Measurements from ENCODE around the gene ZMYND19. TPM values are rescaled to one million over a fixed set of nuclear protein-coding genes. Genes with fewer than 3 reads are reported as not detected.
A peak's percentile ranks its signal among the peaks of the same experiment; 100 is the strongest.

ZMYND19 gene
- total RNA-seq, 1 experiment from 2014 or later, result 79.2 TPM

DNA sequence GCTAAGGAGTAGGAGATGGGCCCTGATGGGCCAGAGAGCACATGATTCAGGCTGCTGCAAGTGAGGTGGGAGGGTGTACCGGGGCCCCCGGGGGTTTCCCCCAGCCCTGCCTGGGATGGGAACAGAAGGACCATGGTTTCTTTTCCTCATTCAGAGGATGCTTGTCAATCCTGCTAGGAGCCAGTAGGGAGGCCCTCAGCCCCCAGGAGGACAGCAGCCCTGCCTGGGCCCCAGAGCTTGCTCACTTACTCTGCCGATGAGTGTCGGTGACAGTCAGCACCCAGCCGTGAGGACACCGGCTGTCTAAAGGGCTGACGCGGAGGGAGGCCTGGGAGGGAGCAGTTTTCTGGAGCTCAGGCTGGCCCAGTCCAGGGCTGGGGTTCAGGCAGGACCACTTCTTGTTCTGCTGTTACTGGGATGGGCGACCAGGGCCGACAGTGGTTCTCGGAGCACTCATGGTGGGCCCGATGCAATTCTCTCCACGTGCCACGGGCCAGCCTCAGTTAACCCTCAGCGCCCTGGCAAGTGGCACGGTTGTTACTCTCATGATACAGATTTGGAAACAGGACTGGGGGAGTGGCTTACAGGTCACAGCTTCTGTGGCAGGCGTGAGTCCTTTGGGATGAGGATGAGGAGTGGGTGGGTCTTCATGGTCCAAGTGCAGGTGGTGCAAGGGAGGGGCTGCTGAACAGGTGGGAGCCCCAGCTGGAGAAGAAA lies 17.0 kb upstream of the ZMYND19 start:
- no CpG with 5 or more reads among the region's 17 CpGs for WGBS (ENCODE audit: extremely low coverage, insufficient read length, low lambda C conversion rate)
- no peak for DNase-seq
- Histone ChIP-seq H3K14ac (ENCODE audit: insufficient read depth, low read length) (no peak overlapping the region), H3K4me1 (ENCODE audit: insufficient read depth, low read length) (no peaks in the 10 kb centered on the region; the same call in 1 of the 2 replicates), H3K4me2 (ENCODE audit: insufficient read depth, insufficient read length, low read length) (no peak overlapping the region), H2AK5ac (ENCODE audit: insufficient read length, low read length) (no peak overlapping the region), H2AFZ (ENCODE audit: low read length) (no peak overlapping the region), H3K9me3 (ENCODE audit: control insufficient read depth, low read depth, low read length) (no peaks in the 10 kb centered on the region), H3K9ac (ENCODE audit: extremely low read depth, insufficient read length, low read length) (no peak overlapping the region), H4K5ac (ENCODE audit: insufficient read length, low read depth, low read length) (no peak overlapping the region), H4K8ac (replicated peaks; ENCODE audit: insufficient read length, low read depth, low read length) (no peak overlapping the region), H2BK120ac (ENCODE audit: low read depth, low read length, poor library complexity, severe bottlenecking) (no peak overlapping the region), H4K20me1 (ENCODE audit: control insufficient read depth, insufficient read depth, insufficient read length) (no peaks in the 10 kb centered on the region), H2BK15ac (ENCODE audit: low read depth, low read length) (no peak overlapping the region), H3K79me2 (ENCODE audit: insufficient read depth, low read length) (0 out of 2 replicates have a peak, but pooled peaks cover 2% of the 10 kb centered on the region), H4K91ac (ENCODE audit: insufficient read length, low read depth, low read length) (no peak overlapping the region), H3K79me1 (ENCODE audit: insufficient read depth, low read depth, low read length, poor library complexity, severe bottlenecking) (no peaks in the 10 kb centered on the region), H2BK12ac (ENCODE audit: insufficient read length, low read depth, low read length) (no peak overlapping the region), H2BK20ac (ENCODE audit: low read depth, low read length, poor library complexity, severe bottlenecking) (no peak overlapping the region), H3K23me2 (ENCODE audit: insufficient read length, low read depth, low read length, poor library complexity, severe bottlenecking) (peaks cover 7% of the 10 kb centered on the region), H3K27ac (ENCODE audit: insufficient read length, low read depth, low read length) (no peak overlapping the region), H3T11ph (ENCODE audit: low read length) (no peak overlapping the region), H3K23ac (ENCODE audit: insufficient read length, low read depth, low read length) (no peak overlapping the region), H3K18ac (ENCODE audit: insufficient read length, low read depth, low read length) (no peak overlapping the region), H3K4ac (ENCODE audit: low read depth, low read length) (no peak overlapping the region), H3K27me3 (ENCODE audit: insufficient read depth, low read length) (no peaks in the 10 kb centered on the region; the same call in 1 of the 2 replicates), H3K56ac (ENCODE audit: insufficient read length, low read depth, low read length) (no peak overlapping the region), H2BK5ac (ENCODE audit: insufficient read length, low read length) (no peak overlapping the region)
- Mint-ChIP-seq H3K4me3 (peak overlapping the region; percentile 69 to 81), H3K9me3 (no peaks in the 10 kb centered on the region), H3K27me3 (ENCODE audit: low read depth) (peaks cover 24% of the 10 kb centered on the region), H3K4me1 (peaks cover 28 to 41% of the 10 kb centered on the region in 2 experiments), H3K27ac (no peak overlapping the region), H3K36me3 (ENCODE audit: insufficient read depth in 1 of 3, low read depth in 3 of 3) (no peaks in the 10 kb centered on the region; a peak in 2 of 7 replicates)
- TF ChIP-seq, protein P1, sequence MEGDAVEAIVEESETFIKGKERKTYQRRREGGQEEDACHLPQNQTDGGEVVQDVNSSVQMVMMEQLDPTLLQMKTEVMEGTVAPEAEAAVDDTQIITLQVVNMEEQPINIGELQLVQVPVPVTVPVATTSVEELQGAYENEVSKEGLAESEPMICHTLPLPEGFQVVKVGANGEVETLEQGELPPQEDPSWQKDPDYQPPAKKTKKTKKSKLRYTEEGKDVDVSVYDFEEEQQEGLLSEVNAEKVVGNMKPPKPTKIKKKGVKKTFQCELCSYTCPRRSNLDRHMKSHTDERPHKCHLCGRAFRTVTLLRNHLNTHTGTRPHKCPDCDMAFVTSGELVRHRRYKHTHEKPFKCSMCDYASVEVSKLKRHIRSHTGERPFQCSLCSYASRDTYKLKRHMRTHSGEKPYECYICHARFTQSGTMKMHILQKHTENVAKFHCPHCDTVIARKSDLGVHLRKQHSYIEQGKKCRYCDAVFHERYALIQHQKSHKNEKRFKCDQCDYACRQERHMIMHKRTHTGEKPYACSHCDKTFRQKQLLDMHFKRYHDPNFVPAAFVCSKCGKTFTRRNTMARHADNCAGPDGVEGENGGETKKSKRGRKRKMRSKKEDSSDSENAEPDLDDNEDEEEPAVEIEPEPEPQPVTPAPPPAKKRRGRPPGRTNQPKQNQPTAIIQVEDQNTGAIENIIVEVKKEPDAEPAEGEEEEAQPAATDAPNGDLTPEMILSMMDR (conservative IDR thresholded peaks at IDR 0.05), result no peak

Measured in H9 (cell line).